ENCODE data around the gene HDGFL3. TPM values are rescaled to one million over a fixed set of nuclear protein-coding genes. Genes with fewer than 3 reads are reported as not detected.
"Not testable (repeated sequence)": the region's sequence is repeated elsewhere in the genome, so short reads cannot be mapped to it uniquely, and the experiment has no call there.

The HDGFL3 gene
- total and polyA plus RNA-seq, 5 donors from 2014 or later, result 0.07 to 1.2 (median 0.26) TPM; not detected in 2

GRCh38 chr15:83221781-83222180, 14.2 kb upstream of the HDGFL3 start:
- not testable (repeated sequence) for H3K27me3 ChIP-seq (ENCODE audit: control insufficient read depth, insufficient read depth, low read length); H3K4me1 Mint-ChIP-seq; H3K36me3 ChIP-seq (ENCODE audit: control insufficient read depth, insufficient read depth, low read length); ATAC-seq (ENCODE audit: low read depth in 2 of 2); H3K27ac ChIP-seq (ENCODE audit: insufficient read depth, low read length, poor library complexity, severe bottlenecking); H3K27ac Mint-ChIP-seq; H3K4me1 ChIP-seq (ENCODE audit: control insufficient read depth, insufficient read depth, low read length, poor library complexity, severe bottlenecking); H3K4me3 ChIP-seq (ENCODE audit: low read depth, low read length); H3K9me3 ChIP-seq (ENCODE audit: control insufficient read depth in 2 of 2, low read length in 2 of 2); H3K9me3 Mint-ChIP-seq; H3K36me3 Mint-ChIP-seq; DNase-seq; H3K4me3 Mint-ChIP-seq
- peaks cover 20% of the 10 kb centered on the region for H3K27me3 Mint-ChIP-seq

DNA sequence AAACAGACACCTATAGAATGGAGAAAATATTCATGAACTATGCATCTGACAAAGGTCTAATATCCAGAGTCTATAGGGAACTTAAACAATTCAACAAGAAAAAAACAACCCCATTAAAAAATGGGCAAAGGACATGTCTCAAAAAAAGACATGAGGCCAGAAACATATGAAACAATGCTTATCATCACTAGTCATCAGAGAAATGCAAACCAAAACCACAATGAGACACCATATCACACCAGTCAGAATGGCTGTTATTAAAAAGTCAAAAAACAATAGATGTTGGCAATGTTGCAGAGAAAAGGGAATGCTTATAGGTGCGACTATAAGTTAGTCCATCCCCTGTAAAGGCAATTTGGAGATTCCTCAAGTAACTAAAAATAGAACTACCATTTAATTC, 11.4 kb upstream of the HDGFL3 start:
- Histone ChIP-seq H3K4me1 (ENCODE audit: control insufficient read depth, insufficient read depth, low read length, poor library complexity, severe bottlenecking) (no peaks in the 10 kb centered on the region), H3K27ac (ENCODE audit: insufficient read depth, low read length, poor library complexity, severe bottlenecking) (no peak overlapping the region), H3K36me3 (ENCODE audit: control insufficient read depth, insufficient read depth, low read length) (no peaks in the 10 kb centered on the region), H3K4me3 (ENCODE audit: low read depth, low read length) (no peak overlapping the region), H3K9me3 (ENCODE audit: control insufficient read depth in 2 of 2, low read length in 2 of 2) (no peaks in the 10 kb centered on the region), H3K27me3 (ENCODE audit: control insufficient read depth, insufficient read depth, low read length) (no peaks in the 10 kb centered on the region)
- no peak overlapping the region for H3K4me3 Mint-ChIP-seq
- no peaks in the 10 kb centered on the region for H3K4me1 Mint-ChIP-seq
- peaks cover 0 to 9% (median 2%) of the 10 kb centered on the region in 7 donors for H3K9me3 Mint-ChIP-seq
- DNase-seq (no peak), ATAC-seq (ENCODE audit: low read depth in 2 of 2) (no peak)
- H3K27me3 Mint-ChIP-seq, result peaks cover 40% of the 10 kb centered on the region
- H3K36me3 Mint-ChIP-seq, result no peaks in the 10 kb centered on the region
- no peak overlapping the region for H3K27ac Mint-ChIP-seq

GRCh38 chr15:83215306-83215705, 7.7 kb upstream of the HDGFL3 start:
- peaks cover 42% of the 10 kb centered on the region for H3K27me3 Mint-ChIP-seq

DNA sequence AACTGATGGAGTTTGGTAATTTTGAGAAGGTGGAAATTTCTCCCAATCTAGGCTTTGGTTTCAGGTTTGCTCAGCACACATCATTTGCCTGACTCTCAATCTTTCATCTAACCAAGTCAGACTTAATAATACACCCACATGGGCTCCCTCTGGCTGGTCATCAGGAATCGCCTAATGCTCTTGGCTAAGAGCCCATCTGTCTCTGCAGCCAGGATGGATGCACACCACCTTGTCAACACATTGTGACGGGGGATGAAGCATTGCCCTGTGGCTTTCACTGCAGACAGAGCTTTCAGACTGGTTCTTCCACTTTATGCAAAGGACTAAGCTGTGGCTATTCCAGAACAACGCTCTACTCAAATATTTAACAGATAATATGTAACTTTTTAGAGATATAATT, 3.0 kb upstream of the HDGFL3 start:
- no peaks in the 10 kb centered on the region for H3K36me3 ChIP-seq (ENCODE audit: control insufficient read depth, insufficient read depth, low read length)
- Mint-ChIP-seq H3K9me3 (peaks cover 0 to 6% (median 2%) of the 10 kb centered on the region in 7 donors), H3K4me3 (no peak overlapping the region), H3K36me3 (no peaks in the 10 kb centered on the region), H3K27me3 (peaks cover 33% of the 10 kb centered on the region), H3K27ac (no peak overlapping the region), H3K4me1 (peaks cover 4 to 6% (median 5%) of the 10 kb centered on the region in 4 donors)
- H3K9me3 ChIP-seq (ENCODE audit: control insufficient read depth in 2 of 2, low read length in 2 of 2), result no peaks in the 10 kb centered on the region
- no peak overlapping the region for H3K27ac ChIP-seq (ENCODE audit: insufficient read depth, low read length, poor library complexity, severe bottlenecking)
- ATAC-seq (ENCODE audit: low read depth in 2 of 2), result no peak
- peaks cover 38% of the 10 kb centered on the region for H3K27me3 ChIP-seq (ENCODE audit: control insufficient read depth, insufficient read depth, low read length)
- DNase-seq, result no peak
- peaks cover 10% of the 10 kb centered on the region for H3K4me1 ChIP-seq (ENCODE audit: control insufficient read depth, insufficient read depth, low read length, poor library complexity, severe bottlenecking)
- no peak overlapping the region for H3K4me3 ChIP-seq (ENCODE audit: low read depth, low read length)

More at GRCh38 chr15:83215306-83215705, 7.7 kb upstream of the HDGFL3 start:
- Histone ChIP-seq H3K4me1 (ENCODE audit: control insufficient read depth, insufficient read depth, low read length, poor library complexity, severe bottlenecking) (no peaks in the 10 kb centered on the region), H3K27ac (ENCODE audit: insufficient read depth, low read length, poor library complexity, severe bottlenecking) (no peak overlapping the region), H3K9me3 (ENCODE audit: control insufficient read depth in 2 of 2, low read length in 2 of 2) (no peaks in the 10 kb centered on the region), H3K4me3 (ENCODE audit: low read depth, low read length) (no peak overlapping the region), H3K27me3 (ENCODE audit: control insufficient read depth, insufficient read depth, low read length) (peaks cover 7% of the 10 kb centered on the region), H3K36me3 (ENCODE audit: control insufficient read depth, insufficient read depth, low read length) (no peaks in the 10 kb centered on the region)
- no peak overlapping the region for H3K4me3 Mint-ChIP-seq
- H3K36me3 Mint-ChIP-seq, result no peaks in the 10 kb centered on the region
- peaks cover 0 to 7% (median 2%) of the 10 kb centered on the region in 7 donors for H3K9me3 Mint-ChIP-seq
- H3K4me1 Mint-ChIP-seq, result no peaks in the 10 kb centered on the region
- no peak overlapping the region for H3K27ac Mint-ChIP-seq
- DNase-seq (no peak), ATAC-seq (ENCODE audit: low read depth in 2 of 2) (no peak)

DNA sequence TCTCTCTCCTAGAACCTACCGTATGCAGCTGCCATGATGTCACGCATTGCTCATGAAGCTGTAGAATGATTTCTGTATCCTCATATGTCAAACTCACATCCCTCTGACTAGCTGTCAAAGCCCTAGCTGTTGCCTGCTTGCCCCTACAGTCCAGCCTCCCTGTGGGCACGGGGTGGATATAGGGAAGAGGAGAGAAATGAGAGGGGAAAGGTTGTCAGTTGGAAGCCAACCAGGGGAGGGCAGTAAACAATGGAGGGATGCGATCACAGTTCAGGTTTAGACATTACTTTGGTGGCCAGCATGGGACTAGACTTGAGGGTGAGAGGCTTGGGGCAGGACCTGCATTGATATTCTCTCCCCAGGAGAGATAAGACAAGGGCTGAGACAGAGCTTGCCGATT, 1.7 kb upstream of the HDGFL3 start:
- Mint-ChIP-seq H3K27me3 (peaks cover 39% of the 10 kb centered on the region), H3K9me3 (peaks cover 0 to 3% (median 0%) of the 10 kb centered on the region in 7 donors), H3K27ac (no peak overlapping the region), H3K4me3 (no peak overlapping the region), H3K4me1 (peaks cover 4 to 6% (median 5%) of the 10 kb centered on the region in 4 donors), H3K36me3 (no peaks in the 10 kb centered on the region)
- Histone ChIP-seq H3K9me3 (ENCODE audit: control insufficient read depth in 2 of 2, low read length in 2 of 2) (no peaks in the 10 kb centered on the region), H3K4me3 (ENCODE audit: low read depth, low read length) (no peak overlapping the region), H3K27ac (ENCODE audit: insufficient read depth, low read length, poor library complexity, severe bottlenecking) (no peak overlapping the region), H3K4me1 (ENCODE audit: control insufficient read depth, insufficient read depth, low read length, poor library complexity, severe bottlenecking) (peaks cover 10% of the 10 kb centered on the region), H3K36me3 (ENCODE audit: control insufficient read depth, insufficient read depth, low read length) (no peaks in the 10 kb centered on the region), H3K27me3 (ENCODE audit: control insufficient read depth, insufficient read depth, low read length) (peaks cover 47% of the 10 kb centered on the region)
- ATAC-seq (ENCODE audit: low read depth in 2 of 2), result no peak
- no peak for DNase-seq

GRCh38 chr15:83208367-83208661, 691 bp upstream of the HDGFL3 start:
- Mint-ChIP-seq H3K4me1 (peaks cover 4 to 6% (median 5%) of the 10 kb centered on the region in 4 donors), H3K27ac (no peak overlapping the region), H3K9me3 (peaks cover 0 to 3% (median 0%) of the 10 kb centered on the region in 7 donors), H3K4me3 (peak overlapping the region in 1 of 4 donors; percentile 47), H3K36me3 (no peaks in the 10 kb centered on the region), H3K27me3 (peaks cover 41% of the 10 kb centered on the region)
- H3K4me3 ChIP-seq (ENCODE audit: low read depth, low read length), result no peak overlapping the region
- peaks cover 10% of the 10 kb centered on the region for H3K4me1 ChIP-seq (ENCODE audit: control insufficient read depth, insufficient read depth, low read length, poor library complexity, severe bottlenecking)
- ATAC-seq (ENCODE audit: low read depth in 2 of 2), result no peak
- H3K27me3 ChIP-seq (ENCODE audit: control insufficient read depth, insufficient read depth, low read length), result peaks cover 52% of the 10 kb centered on the region
- DNase-seq, result no peak
- no peak overlapping the region for H3K27ac ChIP-seq (ENCODE audit: insufficient read depth, low read length, poor library complexity, severe bottlenecking)
- H3K36me3 ChIP-seq (ENCODE audit: control insufficient read depth, insufficient read depth, low read length), result no peaks in the 10 kb centered on the region
- H3K9me3 ChIP-seq (ENCODE audit: control insufficient read depth in 2 of 2, low read length in 2 of 2), result no peaks in the 10 kb centered on the region

DNA sequence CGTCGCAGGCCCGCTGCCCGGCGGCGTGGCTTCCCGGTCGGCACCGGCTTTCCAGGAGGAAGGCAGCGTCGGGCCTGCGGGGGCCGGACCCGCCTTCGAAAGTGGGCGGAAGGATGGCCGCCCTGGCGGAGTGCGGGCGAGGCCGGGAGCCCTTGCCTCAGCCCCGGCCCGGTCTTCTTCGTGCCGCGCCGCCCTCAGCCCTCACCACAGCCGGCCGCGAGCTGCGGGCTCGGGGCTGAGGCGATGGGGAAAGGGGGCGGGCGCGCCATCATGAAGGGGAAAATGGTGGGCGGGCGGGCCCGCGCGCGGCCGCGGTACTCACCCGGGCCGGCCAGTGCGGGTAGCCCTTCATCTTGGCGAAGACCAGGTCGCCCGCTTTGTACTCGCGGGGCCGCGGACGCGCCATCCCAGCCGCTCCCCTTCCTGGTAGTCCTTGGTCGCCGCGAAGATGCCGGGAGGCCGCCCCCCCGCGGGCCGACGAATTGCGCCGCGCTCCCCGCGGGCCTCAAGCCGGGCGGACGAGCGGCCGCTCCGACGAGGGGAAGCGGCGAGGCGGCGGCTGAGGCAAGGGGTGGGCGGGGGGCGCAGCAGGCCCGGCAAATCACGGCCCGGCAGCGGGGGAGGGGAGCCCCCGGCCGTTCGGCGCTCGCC, 489 bp downstream of the HDGFL3 start:
- no peaks in the 10 kb centered on the region for H3K36me3 ChIP-seq (ENCODE audit: control insufficient read depth, insufficient read depth, low read length)
- H3K9me3 ChIP-seq (ENCODE audit: control insufficient read depth in 2 of 2, low read length in 2 of 2), result no peaks in the 10 kb centered on the region
- no peak overlapping the region for H3K4me3 Mint-ChIP-seq
- no peak for ATAC-seq (ENCODE audit: low read depth in 2 of 2)
- no peaks in the 10 kb centered on the region for H3K9me3 Mint-ChIP-seq
- peaks cover 57% of the 10 kb centered on the region for H3K27me3 ChIP-seq (ENCODE audit: control insufficient read depth, insufficient read depth, low read length)
- H3K4me1 Mint-ChIP-seq, result peaks cover 4 to 6% (median 5%) of the 10 kb centered on the region in 4 donors
- DNase-seq, result no peak
- no peak overlapping the region for H3K27ac Mint-ChIP-seq
- H3K27ac ChIP-seq (ENCODE audit: insufficient read depth, low read length, poor library complexity, severe bottlenecking), result no peak overlapping the region
- H3K27me3 Mint-ChIP-seq, result peaks cover 40% of the 10 kb centered on the region
- no peaks in the 10 kb centered on the region for H3K36me3 Mint-ChIP-seq
- H3K4me3 ChIP-seq (ENCODE audit: low read depth, low read length), result no peak overlapping the region
- peaks cover 10% of the 10 kb centered on the region for H3K4me1 ChIP-seq (ENCODE audit: control insufficient read depth, insufficient read depth, low read length, poor library complexity, severe bottlenecking)

DNA sequence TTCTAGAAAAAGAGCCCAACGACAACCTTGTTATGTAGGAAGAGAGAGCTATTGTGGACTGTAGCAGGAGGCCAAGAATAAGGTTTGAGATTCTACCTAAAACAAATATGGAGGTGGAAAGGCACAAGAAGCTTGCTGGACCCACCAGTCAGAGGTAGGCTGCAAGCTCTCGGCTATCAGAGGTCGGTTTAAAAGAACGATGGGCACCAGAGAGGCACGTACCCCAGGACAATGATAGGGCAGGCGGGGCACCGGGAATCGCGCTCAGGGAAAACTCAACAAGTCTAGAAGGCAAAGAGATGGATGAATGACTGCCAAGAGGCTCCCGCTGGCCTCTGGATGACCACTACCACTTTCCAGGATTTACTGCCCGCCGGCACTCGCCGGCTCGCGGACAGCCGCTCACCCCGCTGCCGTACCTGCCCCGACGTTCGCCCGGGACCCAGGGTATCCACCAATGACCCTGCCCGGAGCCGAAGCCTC, 1.1 kb downstream of the HDGFL3 start:
- Histone ChIP-seq H3K4me3 (ENCODE audit: low read depth, low read length) (no peak overlapping the region), H3K4me1 (ENCODE audit: control insufficient read depth, insufficient read depth, low read length, poor library complexity, severe bottlenecking) (peaks cover 10% of the 10 kb centered on the region), H3K36me3 (ENCODE audit: control insufficient read depth, insufficient read depth, low read length) (no peaks in the 10 kb centered on the region), H3K27ac (ENCODE audit: insufficient read depth, low read length, poor library complexity, severe bottlenecking) (no peak overlapping the region), H3K27me3 (ENCODE audit: control insufficient read depth, insufficient read depth, low read length) (peaks cover 53% of the 10 kb centered on the region), H3K9me3 (ENCODE audit: control insufficient read depth in 2 of 2, low read length in 2 of 2) (no peaks in the 10 kb centered on the region)
- Mint-ChIP-seq H3K27ac (no peak overlapping the region), H3K4me1 (peaks cover 4 to 6% (median 5%) of the 10 kb centered on the region in 4 donors), H3K27me3 (peaks cover 42% of the 10 kb centered on the region), H3K36me3 (no peaks in the 10 kb centered on the region), H3K4me3 (peak overlapping the region; percentile 69 to 86 (median 84)), H3K9me3 (no peaks in the 10 kb centered on the region)
- ATAC-seq (ENCODE audit: low read depth in 2 of 2) (no peak), DNase-seq (no peak)

Measured in CD4-positive, CD25-positive, alpha-beta regulatory T cell (primary cell).